Osteoblast (primary cell): ENCODE data around the gene CAPZB. TPM values are rescaled to one million over a fixed set of nuclear protein-coding genes. Genes with fewer than 3 reads are reported as not detected.

Experiments
- DNase-seq: peaks from one replicate; pipeline ENCODE4 v3.0.0; 2011; ENCODE audit warnings: low spot score, mixed read lengths; ENCODE audit not compliant: insufficient read length; ENCODE audit errors: missing footprints
- H2AFZ ChIP-seq: 2 replicates; pipeline ENCODE4 v1.6.0; 2011; ENCODE audit warnings: mild to moderate bottlenecking, low read length
- H3K27ac ChIP-seq: 2 replicates; pipeline ENCODE4 v1.5.1; 2011; ENCODE audit warnings: mild to moderate bottlenecking, low read depth, low read length, moderate library complexity
- H3K27me3 ChIP-seq: 2 replicates; pipeline ENCODE4 v1.6.0; 2012; ENCODE audit warnings: mild to moderate bottlenecking, control low read depth, inconsistent platforms, low read length, moderate library complexity; ENCODE audit not compliant: insufficient read depth
- H3K36me3 ChIP-seq: 2 replicates; pipeline ENCODE4 v1.5.1; 2011; ENCODE audit warnings: mild to moderate bottlenecking, low read length, control low read depth, moderate library complexity; ENCODE audit not compliant: insufficient read depth
- H3K4me1 ChIP-seq: 2 replicates; pipeline ENCODE4 v1.5.1; 2011; ENCODE audit warnings: mild to moderate bottlenecking, low read length, control low read depth, moderate library complexity; ENCODE audit not compliant: insufficient read depth
- H3K4me2 ChIP-seq: 2 replicates; pipeline ENCODE4 v1.6.0; 2011; ENCODE audit warnings: mild to moderate bottlenecking, low read length; ENCODE audit not compliant: insufficient read depth
- H3K4me3 ChIP-seq: fragments of 200-600 bp; sonication (generic); 3 replicates; pipeline ENCODE4 v1.5.1; 2012; ENCODE audit warnings: mild to moderate bottlenecking, low read length, inconsistent platforms; ENCODE audit not compliant: insufficient read depth
- H3K79me2 ChIP-seq: 2 replicates; pipeline ENCODE4 v1.6.0; 2012; ENCODE audit warnings: mild to moderate bottlenecking, low read length, control low read depth, inconsistent platforms; ENCODE audit not compliant: insufficient read depth
- H3K9me3 ChIP-seq: 2 replicates; pipeline ENCODE4 v1.5.1; 2011; ENCODE audit warnings: low read depth, low read length, control low read depth
- H4K20me1 ChIP-seq: 2 replicates; pipeline ENCODE4 v1.6.0; 2012; ENCODE audit warnings: mild to moderate bottlenecking, low read length, control low read depth; ENCODE audit not compliant: insufficient read depth
- CTCF ChIP-seq: IDR thresholded peaks from 2 replicates; pipeline ENCODE4 v1.5.1; 2011; ENCODE audit warnings: mild to moderate bottlenecking, low read depth, low read length, moderate library complexity; ENCODE audit errors: extremely low read depth
- total RNA-seq: library from RNA; depleted of rRNA; stranded (reverse); fragments of >200 nt; gene quantifications from 2 replicates; pipeline ENCODE4 v1.2.3, GENCODE V29; 2012

The CAPZB gene
- total RNA-seq, 1 donor = 217 TPM

GRCh38 chr1:19351873-19352272, 133.5 kb downstream of the CAPZB start:
- Histone ChIP-seq H4K20me1 (peaks cover 21% of the 10 kb centered on the region), H3K27me3 (no peaks in the 10 kb centered on the region), H3K36me3 (peaks cover 77% of the 10 kb centered on the region), H3K9me3 (no peaks in the 10 kb centered on the region), H3K4me1 (no peaks in the 10 kb centered on the region), H2AFZ (no peak overlapping the region), H3K27ac (no peak overlapping the region), H3K79me2 (peaks cover 21% of the 10 kb centered on the region), H3K4me3 (no peak overlapping the region), H3K4me2 (no peak overlapping the region)
- DNase-seq = no peak
- TF ChIP-seq CTCF = no peak

DNA sequence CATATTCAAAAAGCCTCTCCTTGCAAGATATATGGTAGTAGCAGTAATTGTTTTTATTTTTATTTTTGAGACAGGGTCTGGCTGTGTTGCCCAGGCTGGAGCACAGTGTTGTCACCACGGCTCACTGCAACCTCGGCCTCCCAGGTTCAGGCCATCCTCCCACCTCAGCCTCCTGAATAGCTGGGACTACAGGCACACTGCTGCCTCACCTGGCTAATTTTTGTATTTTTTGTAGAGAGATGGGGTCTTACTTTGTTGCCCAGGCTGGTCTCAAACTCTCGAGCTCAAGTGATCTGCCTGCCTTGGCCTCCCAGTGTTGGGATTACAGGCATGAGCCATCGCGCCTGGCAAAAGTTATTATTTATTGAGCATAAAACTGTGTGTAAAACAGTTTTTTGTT, 134.8 kb downstream of the CAPZB start:
- peaks cover 12% of the 10 kb centered on the region for H4K20me1 ChIP-seq
- H3K4me3 ChIP-seq = no peak overlapping the region
- no peak overlapping the region for H3K4me2 ChIP-seq
- H3K79me2 ChIP-seq = peaks cover 11% of the 10 kb centered on the region
- no peaks in the 10 kb centered on the region for H3K27me3 ChIP-seq
- H3K27ac ChIP-seq = no peak overlapping the region
- H3K4me1 ChIP-seq = no peaks in the 10 kb centered on the region
- H2AFZ ChIP-seq = no peak overlapping the region
- no peaks in the 10 kb centered on the region for H3K9me3 ChIP-seq
- no peak for TF ChIP-seq CTCF
- peaks cover 64% of the 10 kb centered on the region for H3K36me3 ChIP-seq
- no peak for DNase-seq

DNA sequence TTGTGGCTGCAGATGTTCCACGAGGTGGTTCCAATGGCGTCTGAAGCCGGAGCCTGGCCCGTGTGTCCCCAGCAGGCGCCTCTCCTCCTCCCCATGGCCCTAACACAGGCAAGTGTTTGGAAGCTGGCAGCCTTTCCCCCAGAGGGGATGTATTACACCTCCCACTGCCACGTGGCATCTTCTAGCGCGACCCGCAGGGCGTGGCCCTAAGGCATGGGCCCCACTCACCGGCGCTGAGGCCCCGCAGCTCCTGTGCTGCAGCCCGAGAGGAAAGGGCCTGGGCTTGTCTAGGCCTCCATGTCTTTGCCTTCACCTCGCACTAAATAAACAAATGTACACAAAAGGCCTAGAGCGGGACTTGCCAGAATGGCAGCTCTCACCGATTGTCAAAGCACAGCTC, 135.3 kb downstream of the CAPZB start:
- Histone ChIP-seq H3K79me2 (peaks cover 10% of the 10 kb centered on the region), H3K4me1 (no peaks in the 10 kb centered on the region), H3K9me3 (no peaks in the 10 kb centered on the region), H2AFZ (no peak overlapping the region), H3K4me2 (no peak overlapping the region), H3K4me3 (no peak overlapping the region), H3K36me3 (peaks cover 64% of the 10 kb centered on the region), H3K27ac (no peak overlapping the region), H3K27me3 (no peaks in the 10 kb centered on the region), H4K20me1 (peaks cover 13% of the 10 kb centered on the region)
- no peak for TF ChIP-seq CTCF
- DNase-seq = no peak

GRCh38 chr1:19348441-19349198, 136.7 kb downstream of the CAPZB start:
- Histone ChIP-seq H3K36me3 (peaks cover 63% of the 10 kb centered on the region), H3K4me1 (no peaks in the 10 kb centered on the region), H3K79me2 (peaks cover 8% of the 10 kb centered on the region), H3K27me3 (no peaks in the 10 kb centered on the region), H3K4me3 (no peak overlapping the region), H3K4me2 (no peak overlapping the region), H3K27ac (no peak overlapping the region), H3K9me3 (no peaks in the 10 kb centered on the region), H2AFZ (no peak overlapping the region), H4K20me1 (peaks cover 24% of the 10 kb centered on the region)
- TF ChIP-seq CTCF = no peak
- DNase-seq = no peak
